K562 (cell line): ENCODE data around the gene TBR1. TPM values are rescaled to one million over a fixed set of nuclear protein-coding genes. Genes with fewer than 3 reads are reported as not detected.

Experiments used
- ATAC-seq: fragments of 200-7000 bp; cut with Tn5 transposase; 3 replicates; pipeline ENCODE4 v1.9.1; 2020; ENCODE audit warnings: moderate library complexity
- BruUV-seq: library from RNA; stranded (reverse); fragments of 400-500 nt; replicated peaks from 2 replicates; lab custom pipeline; 2021; lab: Mats Ljungman, UMichigan
- CTCF ChIA-PET: fragments of 300-600 bp; formaldehyde crosslinking; extraction: SDS; loops from one replicate; lab custom pipeline; 2021; ENCODE audit warnings: low intra/inter-chr PET ratio; lab: Yijun Ruan, JAX
- POLR2A ChIA-PET: fragments of 300-600, 350-650 bp; sonication (Branson Sonifier 250); formaldehyde crosslinking; extraction: SDS; loops from one replicate; lab custom pipeline; 2021; ENCODE audit warnings: antibody characterized with exemption, inconsistent platforms; lab: Yijun Ruan, JAX
- DNase-seq, 4 experiments: peaks; one replicate each; pipeline versions ENCODE4 v3.0.0 to v3.0.0-alpha.2; 2011 to 2018; ENCODE audit warnings: low spot score in 3 of 4, mixed read lengths in 3 of 4; ENCODE audit errors: extremely low read depth in 1 of 4
- FAIRE-seq: peaks from 2 replicates; lab custom pipeline; 2011; peaks lifted over from hg19 to GRCh38; lab: Jason Lieb, UNC
- H2AFZ ChIP-seq: 2 replicates; pipeline ENCODE4 v1.6.0; 2011; ENCODE audit warnings: low read depth, low read length, control low read depth, inconsistent platforms
- H3K27ac ChIP-seq: fragments of 200-600 bp; 3 replicates; pipeline ENCODE4 v1.8.0; 2011; ENCODE audit warnings: low read depth, mild to moderate bottlenecking, control low read depth, inconsistent platforms, low read length, moderate library complexity, mixed read lengths; ENCODE audit errors: extremely low read depth
- H3K27me3 ChIP-seq, 2 experiments: fragments of 300-600 bp in 1 of 2; 2 replicates in 1 of 2; 3 replicates in 1 of 2; pipeline versions ENCODE4 v1.6.0 to v1.8.0; 2011; ENCODE audit warnings: inconsistent platforms in 2 of 2, low read length in 2 of 2, mild to moderate bottlenecking in 1 of 2, mixed read lengths in 1 of 2, moderate library complexity in 1 of 2; ENCODE audit not compliant: control insufficient read depth in 2 of 2, insufficient read depth in 2 of 2
- H3K36me3 ChIP-seq: fragments of 300-600 bp; 3 replicates; pipeline ENCODE4 v1.8.0; 2011; ENCODE audit warnings: mild to moderate bottlenecking, low read length, inconsistent platforms; ENCODE audit not compliant: control insufficient read depth, insufficient read depth
- H3K4me1 ChIP-seq, 2 experiments: fragments of 200-600 bp in 1 of 2; replicated peaks in 1 of 2; 2 replicates in 1 of 2; 3 replicates in 1 of 2; pipeline versions ENCODE4 v1.5.1 to v1.8.0; 2011; ENCODE audit warnings: inconsistent platforms in 2 of 2, low read length in 2 of 2, mild to moderate bottlenecking in 1 of 2, mixed read lengths in 1 of 2, moderate library complexity in 1 of 2; ENCODE audit not compliant: control insufficient read depth in 2 of 2, insufficient read depth in 2 of 2
- H3K4me2 ChIP-seq: 2 replicates; pipeline ENCODE4 v1.6.1; 2011; ENCODE audit warnings: low read length, control low read depth, inconsistent platforms, mixed read lengths; ENCODE audit not compliant: insufficient read depth
- H3K4me3 ChIP-seq: fragments of 200-600 bp; sonication (generic), shearing (Covaris generic); 2 replicates; pipeline ENCODE4 v1.5.1; 2016; ENCODE audit warnings: control low read depth, inconsistent platforms
- H3K79me2 ChIP-seq: fragments of 200-600 bp; 3 replicates; pipeline ENCODE4 v1.8.0; 2011; ENCODE audit warnings: low read length, inconsistent platforms; ENCODE audit not compliant: control insufficient read depth, insufficient read depth
- H3K9ac ChIP-seq, 2 experiments: 2 replicates each; pipeline versions ENCODE4 v1.6.0 to v1.6.1; 2011; ENCODE audit warnings: low read depth in 2 of 2, low read length in 2 of 2, control low read depth in 1 of 2, inconsistent platforms in 1 of 2, mild to moderate bottlenecking in 1 of 2, mixed read lengths in 1 of 2; ENCODE audit not compliant: insufficient read depth in 1 of 2
- H3K9me1 ChIP-seq: one replicate; pipeline ENCODE4 v1.6.0; 2011; ENCODE audit warnings: inconsistent platforms, mild to moderate bottlenecking, low read length, moderate library complexity; ENCODE audit not compliant: control insufficient read depth, insufficient read depth
- H3K9me3 ChIP-seq: replicated peaks from 2 replicates; pipeline ENCODE4 v1.5.1; 2011; ENCODE audit warnings: low read depth, low read length, inconsistent platforms; ENCODE audit not compliant: control insufficient read depth, insufficient read depth
- H4K20me1 ChIP-seq: replicated peaks from 2 replicates; pipeline ENCODE4 v1.6.1; 2011; ENCODE audit warnings: low read length, inconsistent platforms, mixed read lengths; ENCODE audit not compliant: control insufficient read depth, insufficient read depth
- ARID2 ChIP-seq: fragments of 450-650 bp; IDR thresholded peaks from 2 replicates; pipeline ENCODE4 v1.6.1; 2017; ENCODE audit warnings: antibody characterized with exemption, mild to moderate bottlenecking
- NR4A1 ChIP-seq, 2 experiments: fragments of 250-450 bp in 1 of 2; fragments of 450-650 bp in 1 of 2; sonication (Bioruptor Pico) in 1 of 2; IDR thresholded peaks; 2 replicates each; pipeline versions ENCODE4 v1.4.0 to v1.6.1; 2016 to 2020; ENCODE audit warnings: mild to moderate bottlenecking in 2 of 2, missing compliant biosample characterization in 1 of 2, missing genetic modification characterization in 1 of 2, moderate library complexity in 1 of 2
- NUFIP1 ChIP-seq: fragments of 450-650 bp; IDR thresholded peaks from 2 replicates; pipeline ENCODE4 v1.6.1; 2018; ENCODE audit not compliant: partially characterized antibody
- POLR2A ChIP-seq: fragments of 450-650 bp; conservative IDR thresholded peaks from 2 replicates; pipeline ENCODE4 v1.6.1; 2016
- POLR3G ChIP-seq: IDR thresholded peaks from 2 replicates; pipeline ENCODE4 v1.6.1; 2011; ENCODE audit not compliant: insufficient read length, insufficient replicate concordance; ENCODE audit errors: extremely low read depth
- RBBP5 ChIP-seq: fragments of 200-600 bp; sonication (generic); IDR thresholded peaks from 2 replicates; pipeline ENCODE4 v1.6.1; 2012; ENCODE audit warnings: borderline replicate concordance, mild to moderate bottlenecking, low read length, control low read depth, inconsistent platforms; ENCODE audit not compliant: insufficient read depth, poor library complexity, severe bottlenecking
- SMARCA4 ChIP-seq: fragments of 450-650 bp; IDR thresholded peaks from 2 replicates; pipeline ENCODE4 v1.6.1; 2016
- SUPT5H ChIP-seq: fragments of 450-650 bp; IDR thresholded peaks from 2 replicates; pipeline ENCODE4 v1.6.1; 2016
- TAF9B ChIP-seq: fragments of 450-650 bp; IDR thresholded peaks from 2 replicates; pipeline ENCODE4 v1.6.1; 2018; ENCODE audit warnings: mild to moderate bottlenecking; ENCODE audit not compliant: partially characterized antibody
- ZBTB12 ChIP-seq: fragments of 250-450 bp; sonication (Bioruptor Pico); IDR thresholded peaks from 2 replicates; pipeline ENCODE4 v1.4.0; 2020
- ZBTB5 ChIP-seq: fragments of 450-650 bp; IDR thresholded peaks from 2 replicates; pipeline ENCODE4 v1.6.1; 2017; ENCODE audit warnings: antibody characterized with exemption
- ZBTB7A ChIP-seq: IDR thresholded peaks from 2 replicates; pipeline ENCODE4 v1.6.1; 2011; ENCODE audit warnings: low read depth, mild to moderate bottlenecking, low read length, moderate library complexity, borderline replicate concordance; ENCODE audit not compliant: control insufficient read depth
- ZNF277 ChIP-seq: fragments of 250-450 bp; sonication (Bioruptor Pico); IDR thresholded peaks from 2 replicates; pipeline ENCODE4 v1.8.0; 2022; ENCODE audit warnings: inconsistent platforms, mild to moderate bottlenecking, moderate library complexity, borderline replicate concordance
- ZNF316 ChIP-seq: fragments of 450-650 bp; IDR thresholded peaks from 2 replicates; pipeline ENCODE4 v1.6.1; 2016
- in situ Hi-C: fragments of 300-500 bp; cut with MboI; formaldehyde crosslinking; loops from 4 replicates; pipeline ENCODE4 v1.15.0; 2018; ENCODE audit warnings: inconsistent platforms, mixed read lengths
- intact Hi-C: fragments of 100-400 bp; cut with micrococcal nuclease; formaldehyde crosslinking; loops from 2 replicates; pipeline ENCODE4 v1.14.2; 2022
- polyA plus RNA-seq, 8 experiments: library from polyadenylated mRNA; depleted of rRNA in 4 of 8; stranded (reverse) in 5 of 8; unstranded in 3 of 8; fragments of >200 nt; fragmentation: Nextera tagmentation in 2 of 8; fragmentation: Illumina TruSeq in 1 of 8; extraction: Ambion mirVana in 2 of 8; extraction: Trizol in 1 of 8; gene quantifications; 2 replicates each; pipeline versions ENCODE4 v1.2.1 to v1.2.3, GENCODE V29; 2011 to 2014; ENCODE audit warnings: inconsistent platforms in 1 of 8, missing spikeins in 1 of 8
- total RNA-seq, 7 experiments: library from RNA; depleted of rRNA in 6 of 7; stranded (reverse); fragments of >200 nt in 6 of 7; fragmentation: Illumina TruSeq in 2 of 7; extraction: Trizol in 2 of 7; gene quantifications; 2 replicates each; pipeline versions ENCODE4 v1.2.1 to v1.2.3, GENCODE V29; 2011 to 2021; ENCODE audit warnings: low replicate concordance in 1 of 7

Gene TBR1
- total and polyA plus RNA-seq, 9 of the 15 experiments (the other 6 are each of a cell fraction or from before 2014, with no cell fraction given) = 0.01 to 0.09 TPM; not detected in 7

- TF ChIP-seq ZBTB5 (no peak), ZNF316 (peak; percentile 43; the same call in 1 of the 2 replicates), ZNF277 (no peak)
- TF ChIP-seq, all 486 proteins: peak for 4
These were observed 6.7 kb upstream of the TBR1 start (continued) for GRCh38 chr2:161409308-161409907.

GRCh38 chr2:161412346-161412745 is 3.8 kb upstream of the TBR1 start:
- Histone ChIP-seq H3K27me3 (peaks cover 26 to 32% of the 10 kb centered on the region in 2 experiments), H3K79me2 (no peaks in the 10 kb centered on the region), H3K4me2 (no peak overlapping the region), H2AFZ (no peak overlapping the region), H3K9me3 (no peaks in the 10 kb centered on the region), H3K27ac (no peak overlapping the region), H3K9me1 (no peaks in the 10 kb centered on the region), H4K20me1 (no peaks in the 10 kb centered on the region), H3K36me3 (peaks cover 27% of the 10 kb centered on the region; the same call in 2 of the 3 replicates), H3K4me3 (no peak overlapping the region), H3K4me1 (peaks cover 8 to 21% of the 10 kb centered on the region in 2 experiments; a peak in 4 of 5 replicates), H3K9ac (no peak overlapping the region)
- DNase-seq (no peak), ATAC-seq (no peak), FAIRE-seq (no peak)
- POLR2A ChIA-PET = no interaction called here
- no TSS peak for BruUV-seq
- in situ Hi-C loops (no loop called here), intact Hi-C loops (no loop called here)
- CTCF ChIA-PET = no interaction called here
- TF ChIP-seq ARID2 (no peak), NUFIP1 (no peak), RBBP5 (no peak), ZBTB7A (no peak), ZBTB12 (CRISPR knock-in tag) (no peak), NR4A1 (CRISPR knock-in tag; IDR thresholded peaks at IDR 0.05) (no peak), NR4A1 (tag; IDR thresholded peaks at IDR 0.05) (no peak), SUPT5H (0 out of 2 replicates have a peak, but pooled peaks have one; percentile 31), POLR3G (no peak), POLR2A (0 out of 2 replicates have a peak, but pooled peaks have one; percentile 29), TAF9B (no peak), SMARCA4 (no peak)
